K562 (cell line): Measurements from ENCODE around the gene SHISA4. TPM values are rescaled to one million over a fixed set of nuclear protein-coding genes. Genes with fewer than 3 reads are reported as not detected.

Source experiments
- ATAC-seq: fragments of 200-7000 bp; cut with Tn5 transposase; 3 replicates; pipeline ENCODE4 v1.9.1; 2020; ENCODE audit warnings: moderate library complexity
- BruUV-seq: library from RNA; stranded (reverse); fragments of 400-500 nt; replicated peaks from 2 replicates; lab custom pipeline; 2021; lab: Mats Ljungman, UMichigan
- CTCF ChIA-PET: fragments of 300-600 bp; formaldehyde crosslinking; extraction: SDS; loops from one replicate; lab custom pipeline; 2021; ENCODE audit warnings: low intra/inter-chr PET ratio; lab: Yijun Ruan, JAX
- POLR2A ChIA-PET: fragments of 300-600, 350-650 bp; sonication (Branson Sonifier 250); formaldehyde crosslinking; extraction: SDS; loops from one replicate; lab custom pipeline; 2021; ENCODE audit warnings: antibody characterized with exemption, inconsistent platforms; lab: Yijun Ruan, JAX
- DNase-seq, 4 experiments: peaks; one replicate each; pipeline versions ENCODE4 v3.0.0 to v3.0.0-alpha.2; 2011 to 2018; ENCODE audit warnings: low spot score in 3 of 4, mixed read lengths in 3 of 4; ENCODE audit errors: extremely low read depth in 1 of 4
- FAIRE-seq: peaks from 2 replicates; lab custom pipeline; 2011; peaks lifted over from hg19 to GRCh38; lab: Jason Lieb, UNC
- H2AFZ ChIP-seq: 2 replicates; pipeline ENCODE4 v1.6.0; 2011; ENCODE audit warnings: low read depth, low read length, control low read depth, inconsistent platforms
- H3K27ac ChIP-seq: fragments of 200-600 bp; 3 replicates; pipeline ENCODE4 v1.8.0; 2011; ENCODE audit warnings: low read depth, mild to moderate bottlenecking, control low read depth, inconsistent platforms, low read length, moderate library complexity, mixed read lengths; ENCODE audit errors: extremely low read depth
- H3K27me3 ChIP-seq, 2 experiments: fragments of 300-600 bp in 1 of 2; 2 replicates in 1 of 2; 3 replicates in 1 of 2; pipeline versions ENCODE4 v1.6.0 to v1.8.0; 2011; ENCODE audit warnings: inconsistent platforms in 2 of 2, low read length in 2 of 2, mild to moderate bottlenecking in 1 of 2, mixed read lengths in 1 of 2, moderate library complexity in 1 of 2; ENCODE audit not compliant: control insufficient read depth in 2 of 2, insufficient read depth in 2 of 2
- H3K36me3 ChIP-seq: fragments of 300-600 bp; 3 replicates; pipeline ENCODE4 v1.8.0; 2011; ENCODE audit warnings: mild to moderate bottlenecking, low read length, inconsistent platforms; ENCODE audit not compliant: control insufficient read depth, insufficient read depth
- H3K4me1 ChIP-seq, 2 experiments: fragments of 200-600 bp in 1 of 2; replicated peaks in 1 of 2; 2 replicates in 1 of 2; 3 replicates in 1 of 2; pipeline versions ENCODE4 v1.5.1 to v1.8.0; 2011; ENCODE audit warnings: inconsistent platforms in 2 of 2, low read length in 2 of 2, mild to moderate bottlenecking in 1 of 2, mixed read lengths in 1 of 2, moderate library complexity in 1 of 2; ENCODE audit not compliant: control insufficient read depth in 2 of 2, insufficient read depth in 2 of 2
- H3K4me2 ChIP-seq: 2 replicates; pipeline ENCODE4 v1.6.1; 2011; ENCODE audit warnings: low read length, control low read depth, inconsistent platforms, mixed read lengths; ENCODE audit not compliant: insufficient read depth
- H3K4me3 ChIP-seq: fragments of 200-600 bp; sonication (generic), shearing (Covaris generic); 2 replicates; pipeline ENCODE4 v1.5.1; 2016; ENCODE audit warnings: control low read depth, inconsistent platforms
- H3K79me2 ChIP-seq: fragments of 200-600 bp; 3 replicates; pipeline ENCODE4 v1.8.0; 2011; ENCODE audit warnings: low read length, inconsistent platforms; ENCODE audit not compliant: control insufficient read depth, insufficient read depth
- H3K9ac ChIP-seq, 2 experiments: 2 replicates each; pipeline versions ENCODE4 v1.6.0 to v1.6.1; 2011; ENCODE audit warnings: low read depth in 2 of 2, low read length in 2 of 2, control low read depth in 1 of 2, inconsistent platforms in 1 of 2, mild to moderate bottlenecking in 1 of 2, mixed read lengths in 1 of 2; ENCODE audit not compliant: insufficient read depth in 1 of 2
- H3K9me1 ChIP-seq: one replicate; pipeline ENCODE4 v1.6.0; 2011; ENCODE audit warnings: inconsistent platforms, mild to moderate bottlenecking, low read length, moderate library complexity; ENCODE audit not compliant: control insufficient read depth, insufficient read depth
- H3K9me3 ChIP-seq: replicated peaks from 2 replicates; pipeline ENCODE4 v1.5.1; 2011; ENCODE audit warnings: low read depth, low read length, inconsistent platforms; ENCODE audit not compliant: control insufficient read depth, insufficient read depth
- H4K20me1 ChIP-seq: replicated peaks from 2 replicates; pipeline ENCODE4 v1.6.1; 2011; ENCODE audit warnings: low read length, inconsistent platforms, mixed read lengths; ENCODE audit not compliant: control insufficient read depth, insufficient read depth
- ASH1L ChIP-seq: fragments of 450-650 bp; IDR thresholded peaks from 2 replicates; pipeline ENCODE4 v1.6.1; 2018; ENCODE audit warnings: borderline replicate concordance, mild to moderate bottlenecking, low read depth; ENCODE audit not compliant: partially characterized antibody
- CAMTA2 ChIP-seq: fragments of 250-450 bp; sonication (Bioruptor Pico); conservative IDR thresholded peaks from 2 replicates; pipeline ENCODE4 v1.5.1; 2022
- CBX5 ChIP-seq: IDR thresholded peaks from 2 replicates; pipeline ENCODE4 v1.6.1; 2014; ENCODE audit warnings: low read depth, borderline replicate concordance
- DDX20 ChIP-seq: fragments of 450-650 bp; IDR thresholded peaks from 2 replicates; pipeline ENCODE4 v1.6.1; 2016; ENCODE audit warnings: missing genetic modification characterization, low read depth, mild to moderate bottlenecking, missing compliant biosample characterization, moderate library complexity
- FOXP1 ChIP-seq: sonication (generic); formaldehyde crosslinking; IDR thresholded peaks from 2 replicates; pipeline ENCODE4 v1.8.0; 2022; ENCODE audit warnings: mild to moderate bottlenecking, missing genetic modification reagents
- GATAD2B ChIP-seq: fragments of 450-650 bp; IDR thresholded peaks from 2 replicates; pipeline ENCODE4 v1.6.1; 2017; ENCODE audit warnings: mild to moderate bottlenecking, borderline replicate concordance
- ILF3 ChIP-seq: fragments of 450-650 bp; IDR thresholded peaks from 2 replicates; pipeline ENCODE4 v1.6.1; 2018; ENCODE audit warnings: antibody characterized with exemption, mild to moderate bottlenecking, moderate library complexity, borderline replicate concordance
- MCM3 ChIP-seq: fragments of 450-650 bp; IDR thresholded peaks from 2 replicates; pipeline ENCODE4 v1.6.1; 2016
- MTA3 ChIP-seq: fragments of 450-650 bp; formaldehyde crosslinking; IDR thresholded peaks from 2 replicates; pipeline ENCODE4 v1.6.1; 2017; ENCODE audit warnings: mild to moderate bottlenecking, borderline replicate concordance
- PCBP1 ChIP-seq: fragments of 200-400 bp; formaldehyde crosslinking; IDR thresholded peaks from 2 replicates; pipeline ENCODE4 v1.6.1; 2018; ENCODE audit warnings: mild to moderate bottlenecking, low read depth, low read length; ENCODE audit not compliant: poor library complexity, severe bottlenecking
- PKNOX1 ChIP-seq: fragments of 450-650 bp; IDR thresholded peaks from 2 replicates; pipeline ENCODE4 v1.6.1; 2016
- PTTG1 ChIP-seq: fragments of 450-650 bp; IDR thresholded peaks from 2 replicates; pipeline ENCODE4 v1.6.1; 2016; ENCODE audit warnings: low read depth, mild to moderate bottlenecking, missing genetic modification characterization, missing compliant biosample characterization
- RBBP5 ChIP-seq: fragments of 200-600 bp; sonication (generic); IDR thresholded peaks from 2 replicates; pipeline ENCODE4 v1.6.1; 2012; ENCODE audit warnings: borderline replicate concordance, mild to moderate bottlenecking, low read length, control low read depth, inconsistent platforms; ENCODE audit not compliant: insufficient read depth, poor library complexity, severe bottlenecking
- RFX7 ChIP-seq: fragments of 250-450 bp; sonication (Bioruptor Pico); IDR thresholded peaks from 2 replicates; pipeline ENCODE4 v1.5.1; 2021; ENCODE audit warnings: mild to moderate bottlenecking
- SMARCE1 ChIP-seq: fragments of 450-650 bp; IDR thresholded peaks from 2 replicates; pipeline ENCODE4 v1.7.1; 2016; ENCODE audit warnings: mild to moderate bottlenecking
- TBL1XR1 ChIP-seq, 2 experiments: IDR thresholded peaks; 2 replicates each; pipeline ENCODE4 v1.6.1; 2012; ENCODE audit warnings: improper control_type of control experiment in 2 of 2, low read length in 2 of 2, mild to moderate bottlenecking in 1 of 2
- ZFX ChIP-seq: sonication (generic); formaldehyde crosslinking; IDR thresholded peaks from 2 replicates; pipeline ENCODE4 v1.8.0; 2022; ENCODE audit warnings: mild to moderate bottlenecking, missing genetic modification reagents, moderate library complexity
- ZNF354B ChIP-seq: fragments of 250-450 bp; sonication (Bioruptor Pico); IDR thresholded peaks from 2 replicates; pipeline ENCODE4 v1.4.0; 2020
- ZNF586 ChIP-seq: fragments of 450-650 bp; formaldehyde crosslinking; conservative IDR thresholded peaks from 2 replicates; pipeline ENCODE4 v1.4.0; 2020; ENCODE audit warnings: mild to moderate bottlenecking, moderate library complexity
- WGBS: fragments of 100-300 bp; shearing (Covaris generic); methylation state at CpG from one replicate; pipeline ENCODE4 v1.1.6; 2016; ENCODE audit warnings: low coverage, mixed read lengths; ENCODE audit not compliant: insufficient coverage; ENCODE audit errors: missing lambda C conversion rate; 5-methylcytosine and 5-hydroxymethylcytosine counted together
- in situ Hi-C: fragments of 300-500 bp; cut with MboI; formaldehyde crosslinking; loops from 4 replicates; pipeline ENCODE4 v1.15.0; 2018; ENCODE audit warnings: inconsistent platforms, mixed read lengths
- intact Hi-C: fragments of 100-400 bp; cut with micrococcal nuclease; formaldehyde crosslinking; loops from 2 replicates; pipeline ENCODE4 v1.14.2; 2022
- polyA plus RNA-seq, 8 experiments: library from polyadenylated mRNA; depleted of rRNA in 4 of 8; stranded (reverse) in 5 of 8; unstranded in 3 of 8; fragments of >200 nt; fragmentation: Nextera tagmentation in 2 of 8; fragmentation: Illumina TruSeq in 1 of 8; extraction: Ambion mirVana in 2 of 8; extraction: Trizol in 1 of 8; gene quantifications; 2 replicates each; pipeline versions ENCODE4 v1.2.1 to v1.2.3, GENCODE V29; 2011 to 2014; ENCODE audit warnings: inconsistent platforms in 1 of 8, missing spikeins in 1 of 8
- total RNA-seq, 7 experiments: library from RNA; depleted of rRNA in 6 of 7; stranded (reverse); fragments of >200 nt in 6 of 7; fragmentation: Illumina TruSeq in 2 of 7; extraction: Trizol in 2 of 7; gene quantifications; 2 replicates each; pipeline versions ENCODE4 v1.2.1 to v1.2.3, GENCODE V29; 2011 to 2021; ENCODE audit warnings: low replicate concordance in 1 of 7

Gene SHISA4
- total and polyA plus RNA-seq, 9 of the 15 experiments (the other 6 are each of a cell fraction or from before 2014, with no cell fraction given), result 0.15 to 0.95 (median 0.68) TPM; not detected in 2

DNA sequence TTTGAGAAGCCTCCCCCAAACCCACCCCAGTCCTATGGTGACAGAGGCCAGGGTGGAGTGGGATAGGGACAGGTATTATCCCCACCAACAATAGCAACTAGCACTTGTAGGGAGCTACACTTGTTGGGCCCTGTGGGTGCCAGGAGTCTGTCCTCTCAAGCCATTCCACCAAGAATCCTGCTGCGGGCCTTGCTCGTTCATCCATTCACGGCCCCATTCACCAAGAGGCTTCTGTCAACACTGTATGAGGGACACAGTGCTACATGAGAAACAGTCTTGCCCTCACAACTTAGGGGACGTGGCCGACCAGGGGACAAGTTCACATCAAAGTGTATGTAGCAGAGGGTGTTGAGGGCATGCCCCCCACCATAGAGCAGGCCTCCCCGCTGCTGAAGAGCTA is 18.9 kb downstream of the SHISA4 start:
- in situ Hi-C loops, result no loop called here

More for the DNA sequence above, 18.9 kb downstream of the SHISA4 start:
- Histone ChIP-seq H3K9me3 (no peaks in the 10 kb centered on the region), H3K36me3 (no peaks in the 10 kb centered on the region), H2AFZ (no peak overlapping the region), H3K4me2 (no peak overlapping the region), H3K4me3 (no peak overlapping the region), H3K9me1 (no peaks in the 10 kb centered on the region), H3K4me1 (no peaks in the 10 kb centered on the region), H4K20me1 (no peaks in the 10 kb centered on the region), H3K9ac (no peak overlapping the region), H3K27ac (no peak overlapping the region), H3K79me2 (no peaks in the 10 kb centered on the region), H3K27me3 (no peaks in the 10 kb centered on the region)
- ChIA-PET CTCF (no interaction called here), POLR2A (interaction anchor here (1.5 kb wide), 1 partner anchor 14 kb away, joined by 9 read pairs; no protein-coding TSS in a partner anchor)
- no peak for ATAC-seq
- no peak for FAIRE-seq
- intact Hi-C loops, result no loop called here
- BruUV-seq, result no TSS peak
- DNase-seq, result no peak
- 53% methylated on average over 6 of the region's 6 CpGs for WGBS
- TF ChIP-seq TBL1XR1 (IDR thresholded peaks at IDR 0.05; ENCODE audit: low read length in 2 of 2) (no peak), SMARCE1 (no peak), FOXP1 (no peak), ZNF586 (CRISPR knock-in tag) (no peak), PCBP1 (no peak), ZNF354B (CRISPR knock-in tag) (no peak), ASH1L (no peak), GATAD2B (no peak), ILF3 (no peak), RFX7 (CRISPR knock-in tag) (no peak), CAMTA2 (CRISPR knock-in tag) (no peak), DDX20 (tag) (no peak), MCM3 (no peak), PTTG1 (no peak), ZFX (no peak), MTA3 (no peak), CBX5 (no peak), RBBP5 (no peak), PKNOX1 (no peak)
